Measurements from ENCODE around the gene CHGA. TPM values are rescaled to one million over a fixed set of nuclear protein-coding genes. Genes with fewer than 3 reads are reported as not detected.

The CHGA gene
- total and polyA plus RNA-seq, 4 donors: 0.47 to 4.4 (median 0.82) TPM

DNA sequence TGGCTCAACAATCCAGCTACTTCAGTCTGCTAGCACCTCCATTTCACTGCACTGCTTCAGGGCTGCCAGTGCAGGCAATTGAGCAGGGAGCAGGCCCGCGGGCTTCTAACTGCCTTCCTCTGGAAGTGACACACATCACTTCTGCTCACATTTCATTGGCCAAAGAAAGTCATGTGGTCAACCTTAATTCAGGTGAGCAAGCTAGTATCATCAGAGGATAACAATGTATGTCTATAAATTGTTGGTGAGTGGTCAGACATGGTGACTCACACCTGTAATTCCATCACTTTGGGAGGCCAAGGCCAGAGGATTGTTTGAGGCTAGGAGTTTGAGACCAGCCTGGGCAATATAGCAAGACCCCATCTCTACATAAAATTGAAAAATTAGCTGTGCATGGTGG lies 22.3 kb upstream of the CHGA start:
- H3K27ac ChIP-seq (ENCODE audit: low read depth in 1 of 2, low read length in 1 of 2): no peak overlapping the region
- no peak overlapping the region for H3K4me3 ChIP-seq
- H3K9me3 ChIP-seq (ENCODE audit: control insufficient read depth in 4 of 4, insufficient read depth in 3 of 4, low read length in 3 of 4): peaks cover 0 to 5% (median 0%) of the 10 kb centered on the region in 4 donors
- H3K9ac ChIP-seq (ENCODE audit: insufficient read depth in 1 of 2, low read length in 2 of 2): no peak overlapping the region
- no peak for DNase-seq
- H3K36me3 ChIP-seq (ENCODE audit: control insufficient read depth in 4 of 4, insufficient read depth in 4 of 4, low read length in 4 of 4): no peaks in the 10 kb centered on the region
- 95 to 97% methylated on average over 2 of the region's 2 CpGs for WGBS, 2 donors
- ATAC-seq (ENCODE audit: insufficient read depth, low FRiP score): no peak
- TF ChIP-seq, protein P1, sequence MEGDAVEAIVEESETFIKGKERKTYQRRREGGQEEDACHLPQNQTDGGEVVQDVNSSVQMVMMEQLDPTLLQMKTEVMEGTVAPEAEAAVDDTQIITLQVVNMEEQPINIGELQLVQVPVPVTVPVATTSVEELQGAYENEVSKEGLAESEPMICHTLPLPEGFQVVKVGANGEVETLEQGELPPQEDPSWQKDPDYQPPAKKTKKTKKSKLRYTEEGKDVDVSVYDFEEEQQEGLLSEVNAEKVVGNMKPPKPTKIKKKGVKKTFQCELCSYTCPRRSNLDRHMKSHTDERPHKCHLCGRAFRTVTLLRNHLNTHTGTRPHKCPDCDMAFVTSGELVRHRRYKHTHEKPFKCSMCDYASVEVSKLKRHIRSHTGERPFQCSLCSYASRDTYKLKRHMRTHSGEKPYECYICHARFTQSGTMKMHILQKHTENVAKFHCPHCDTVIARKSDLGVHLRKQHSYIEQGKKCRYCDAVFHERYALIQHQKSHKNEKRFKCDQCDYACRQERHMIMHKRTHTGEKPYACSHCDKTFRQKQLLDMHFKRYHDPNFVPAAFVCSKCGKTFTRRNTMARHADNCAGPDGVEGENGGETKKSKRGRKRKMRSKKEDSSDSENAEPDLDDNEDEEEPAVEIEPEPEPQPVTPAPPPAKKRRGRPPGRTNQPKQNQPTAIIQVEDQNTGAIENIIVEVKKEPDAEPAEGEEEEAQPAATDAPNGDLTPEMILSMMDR (IDR thresholded peaks at IDR 0.05; ENCODE audit: control extremely low read depth, extremely low read depth): no peak
- no peaks in the 10 kb centered on the region for H3K4me1 ChIP-seq (ENCODE audit: control insufficient read depth in 5 of 5, insufficient read depth in 5 of 5, low read length in 5 of 5)
- H3K27me3 ChIP-seq (ENCODE audit: control insufficient read depth in 3 of 3, insufficient read depth in 3 of 3, low read length in 2 of 3): peaks cover 0 to 19% (median 3%) of the 10 kb centered on the region in 3 donors

DNA sequence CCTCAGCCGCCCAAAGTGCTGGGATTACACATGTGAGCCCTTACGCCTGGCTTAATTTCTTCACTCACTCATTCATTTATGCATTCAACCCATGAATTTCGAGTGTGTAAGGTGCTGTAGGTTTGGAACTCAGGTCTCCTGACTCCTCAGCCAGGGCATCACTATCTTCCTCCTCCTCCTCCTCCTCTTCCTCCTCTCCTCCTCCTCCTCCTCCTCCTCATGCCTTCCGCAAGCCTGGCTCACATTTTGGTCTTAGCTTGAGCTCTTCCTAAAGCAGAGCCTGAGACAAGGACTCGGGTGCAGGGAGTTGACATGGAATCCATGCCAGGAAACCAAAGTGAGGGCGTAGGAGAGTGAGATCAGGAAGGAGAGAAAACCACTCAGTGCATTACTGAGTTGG lies 20.8 kb upstream of the CHGA start:
- ATAC-seq (ENCODE audit: insufficient read depth, low FRiP score) (no peak), DNase-seq (no peak)
- Histone ChIP-seq H3K9ac (ENCODE audit: insufficient read depth in 1 of 2, low read length in 2 of 2) (no peak overlapping the region), H3K27me3 (ENCODE audit: control insufficient read depth in 3 of 3, insufficient read depth in 3 of 3, low read length in 2 of 3) (peaks cover 0 to 19% (median 3%) of the 10 kb centered on the region in 3 donors), H3K27ac (ENCODE audit: low read depth in 1 of 2, low read length in 1 of 2) (no peak overlapping the region), H3K9me3 (ENCODE audit: control insufficient read depth in 4 of 4, insufficient read depth in 3 of 4, low read length in 3 of 4) (peaks cover 0 to 3% (median 0%) of the 10 kb centered on the region in 4 donors), H3K36me3 (ENCODE audit: control insufficient read depth in 4 of 4, insufficient read depth in 4 of 4, low read length in 4 of 4) (no peaks in the 10 kb centered on the region), H3K4me1 (ENCODE audit: control insufficient read depth in 5 of 5, insufficient read depth in 5 of 5, low read length in 5 of 5) (no peaks in the 10 kb centered on the region), H3K4me3 (no peak overlapping the region)
- TF ChIP-seq, protein P1 (IDR thresholded peaks at IDR 0.05; ENCODE audit: control extremely low read depth, extremely low read depth): no peak
- 69 to 75% methylated on average over 6 of the region's 6 CpGs for WGBS, 2 donors

DNA sequence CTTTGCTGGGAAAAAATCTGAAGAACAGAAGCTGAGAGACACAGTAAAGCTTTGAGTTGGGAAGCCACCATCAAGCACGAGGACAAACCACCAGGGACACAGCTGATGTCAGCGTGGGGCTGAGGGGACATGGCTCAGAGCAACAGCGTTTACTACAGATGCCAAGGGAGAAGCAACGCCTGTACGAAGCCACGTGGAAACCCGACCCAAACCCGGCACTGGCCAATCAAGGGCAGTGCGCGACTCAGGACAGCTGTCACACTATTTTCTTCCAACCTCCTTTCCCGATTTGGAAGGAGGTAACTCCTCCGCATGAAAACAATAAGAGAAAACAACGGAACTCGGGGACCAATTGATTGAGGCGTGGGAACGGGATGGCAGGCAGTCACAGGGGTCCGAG lies 20.2 kb upstream of the CHGA start:
- H3K9me3 ChIP-seq (ENCODE audit: control insufficient read depth in 4 of 4, insufficient read depth in 3 of 4, low read length in 3 of 4): peaks cover 0 to 3% (median 0%) of the 10 kb centered on the region in 4 donors
- DNase-seq: no peak

More for the DNA sequence above, 20.2 kb upstream of the CHGA start:
- H3K36me3 ChIP-seq (ENCODE audit: control insufficient read depth in 4 of 4, insufficient read depth in 4 of 4, low read length in 4 of 4): no peaks in the 10 kb centered on the region
- whole genome bisulfite sequencing, 2 donors: 16 to 33% methylated on average over 17 of the region's 17 CpGs
- H3K4me1 ChIP-seq (ENCODE audit: control insufficient read depth in 5 of 5, insufficient read depth in 5 of 5, low read length in 5 of 5): no peaks in the 10 kb centered on the region
- H3K9ac ChIP-seq (ENCODE audit: insufficient read depth in 1 of 2, low read length in 2 of 2): no peak overlapping the region
- TF ChIP-seq, protein P1 (IDR thresholded peaks at IDR 0.05; ENCODE audit: control extremely low read depth, extremely low read depth): no peak
- no peak overlapping the region for H3K27ac ChIP-seq (ENCODE audit: low read depth in 1 of 2, low read length in 1 of 2)
- ATAC-seq (ENCODE audit: insufficient read depth, low FRiP score): no peak
- H3K4me3 ChIP-seq: no peak overlapping the region
- peaks cover 0 to 19% (median 3%) of the 10 kb centered on the region in 3 donors for H3K27me3 ChIP-seq (ENCODE audit: control insufficient read depth in 3 of 3, insufficient read depth in 3 of 3, low read length in 2 of 3)
